Stimulated activated CD8-positive, alpha-beta memory T cell treated with anti-CD3 and anti-CD28 coated beads, Interleukin-2, amount 100 ng/mL, for 1 hour (primary cell): ENCODE results near the gene LRRC38.
"Not testable (repeated sequence)": the region's sequence is repeated elsewhere in the genome, so short reads cannot be mapped to it uniquely, and the experiment has no call there.

Experiments used
- DNase-seq, 2 donors: peaks; one replicate each; pipeline ENCODE4 v3.0.0-alpha.2; 2020; ENCODE audit warnings: low read depth in 2 of 2

LRRC38 gene

GRCh38 chr1:13465515-13465914, 48.3 kb downstream of the LRRC38 start:
- no peak for DNase-seq

- DNase-seq, result no peak
Measured at GRCh38 chr1:13462682-13463081, 51.1 kb downstream of the LRRC38 start.

GRCh38 chr1:13461977-13462376, 51.8 kb downstream of the LRRC38 start:
- no peak for DNase-seq

- DNase-seq, result no peak
Measured at GRCh38 chr1:13456904-13457532, 56.8 kb downstream of the LRRC38 start.

GRCh38 chr1:13451399-13451965, 62.3 kb downstream of the LRRC38 start:
- no peak for DNase-seq

- no peak for DNase-seq
Measured at GRCh38 chr1:13450204-13450603, 63.6 kb downstream of the LRRC38 start.

- DNase-seq, result no peak
Measured at GRCh38 chr1:13443335-13443979, 70.3 kb downstream of the LRRC38 start.

- not testable (repeated sequence) for DNase-seq
Measured at GRCh38 chr1:13439104-13439783, 74.6 kb downstream of the LRRC38 start.

- DNase-seq, result no peak
Measured at GRCh38 chr1:13435458-13435857, 78.3 kb downstream of the LRRC38 start.

GRCh38 chr1:13433694-13434358, 80.0 kb downstream of the LRRC38 start:
- not testable (repeated sequence) for DNase-seq

GRCh38 chr1:13432251-13432650, 81.6 kb downstream of the LRRC38 start:
- no peak for DNase-seq

- DNase-seq, result no peak
Measured at GRCh38 chr1:13430495-13430894, 83.3 kb downstream of the LRRC38 start.
